Gastroesophageal sphincter (tissue), 3 donors: Measurements from ENCODE around the gene SDC1.

Source experiments
- CTCF ChIP-seq, 4 experiments: fragments of 200-600 bp in 2 of 4; fragments of 450-650 bp in 2 of 4; sonication (generic) in 1 of 4; IDR thresholded peaks; one replicate each; pipeline ENCODE4 v1.5.1; 2017 to 2019; ENCODE audit warnings: antibody characterized with exemption in 4 of 4, mild to moderate bottlenecking in 2 of 4, moderate library complexity in 2 of 4
- POLR2A ChIP-seq, 2 donors: fragments of 450-650 bp; IDR thresholded peaks; one replicate each; pipeline ENCODE4 v1.6.1; 2017; ENCODE audit warnings: antibody characterized with exemption in 2 of 2, mild to moderate bottlenecking in 2 of 2, moderate library complexity in 1 of 2

GRCh38 chr2:20191714-20192569 is 33.0 kb downstream of the SDC1 start:
- no peak for TF ChIP-seq CTCF (IDR thresholded peaks at IDR 0.05)
- TF ChIP-seq POLR2A (IDR thresholded peaks at IDR 0.05), result no peak
